ENCODE data around the gene STK24.

STK24 gene

DNA sequence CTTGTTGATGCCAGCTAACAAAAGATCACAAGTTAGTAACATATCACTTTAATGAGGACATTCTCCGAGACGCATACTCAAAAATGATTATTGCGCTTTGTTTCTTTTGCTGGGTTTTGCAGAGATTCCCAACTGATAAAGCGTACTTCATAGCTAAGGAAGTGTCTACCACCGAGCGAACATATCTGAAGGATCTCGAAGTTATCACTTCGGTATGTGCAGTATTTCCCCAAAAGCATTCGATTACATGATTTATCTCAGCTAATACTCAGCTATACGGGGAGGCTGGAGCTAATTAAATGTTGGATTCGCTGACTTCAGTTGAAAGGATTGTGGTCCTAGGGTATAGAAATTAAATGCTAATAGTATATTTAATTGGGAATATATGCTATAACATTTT is 166.3 kb downstream of the STK24 start:
- peak; percentile 75 to 76 for DNase-seq (ENCODE audit: low read depth in 2 of 2)

DNA sequence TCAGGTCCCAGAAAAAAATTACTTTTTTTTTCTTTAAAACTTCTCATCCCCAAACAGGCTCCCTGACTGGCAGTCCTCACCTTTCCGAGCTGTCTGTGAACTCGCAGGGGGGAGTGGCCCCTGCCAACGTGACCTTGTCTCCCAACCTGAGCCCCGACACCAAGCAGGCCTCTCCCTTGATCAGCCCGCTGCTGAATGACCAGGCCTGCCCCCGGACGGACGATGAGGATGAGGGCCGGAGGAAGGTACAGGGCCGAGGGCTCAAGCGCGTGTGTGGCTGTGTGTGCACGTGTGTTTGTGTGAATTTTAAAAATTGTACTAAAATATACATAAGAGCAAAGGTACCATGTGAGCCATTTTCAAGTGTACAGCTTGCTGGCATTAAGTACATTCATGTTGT is 167.6 kb downstream of the STK24 start:
- no peak for DNase-seq (ENCODE audit: low read depth in 2 of 2)

DNA sequence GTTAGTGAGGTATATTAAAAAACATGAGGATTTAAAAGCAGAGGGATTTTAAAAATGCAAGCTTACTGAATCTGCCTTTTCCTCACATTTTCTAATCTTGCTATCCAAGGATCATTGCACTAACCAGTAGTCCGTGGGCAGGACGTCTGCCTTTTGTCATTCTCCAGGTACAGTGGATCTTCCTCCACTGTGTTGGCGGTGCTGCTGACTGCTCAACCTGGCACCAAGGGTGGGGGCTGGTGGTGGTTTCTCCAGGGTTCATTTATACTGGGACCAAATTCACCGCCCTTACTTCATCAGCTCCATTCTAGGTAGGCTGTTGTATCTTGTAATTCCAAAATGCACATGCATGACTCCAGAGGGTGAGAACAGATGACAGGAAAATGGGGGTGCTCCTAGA is 169.3 kb downstream of the STK24 start:
- DNase-seq (ENCODE audit: low read depth in 2 of 2), result no peak

- DNase-seq (ENCODE audit: low read depth in 2 of 2), result no peak
Measured at GRCh38 chr13:98406971-98407370, 169.9 kb downstream of the STK24 start.

GRCh38 chr13:98406427-98406826 is 170.5 kb downstream of the STK24 start:
- DNase-seq (ENCODE audit: low read depth in 2 of 2), result no peak

GRCh38 chr13:98405690-98406344 is 171.1 kb downstream of the STK24 start:
- DNase-seq (ENCODE audit: low read depth in 2 of 2), result no peak

GRCh38 chr13:98405107-98405571 is 171.8 kb downstream of the STK24 start:
- peak in 1 of 2 experiments; percentile 52 for DNase-seq (ENCODE audit: low read depth in 2 of 2)

DNA sequence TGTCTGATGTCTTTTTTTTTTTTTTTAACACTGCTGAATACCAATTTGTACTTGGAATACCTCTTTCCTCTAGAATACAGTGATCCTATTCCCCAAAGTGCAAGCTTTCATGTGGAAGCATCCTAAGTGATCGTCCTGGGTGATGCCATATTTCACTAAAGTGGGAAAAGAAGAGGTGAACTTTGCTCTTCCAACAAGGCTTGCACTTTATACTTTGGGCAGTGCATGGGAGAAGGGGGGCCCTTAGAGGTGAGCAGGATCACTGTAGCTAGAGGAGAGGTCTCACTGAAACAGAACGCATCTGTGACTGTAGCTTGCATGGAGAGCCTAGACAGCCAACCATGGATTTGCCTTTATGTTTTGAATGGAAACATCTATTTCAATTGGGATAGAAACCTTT is 173.8 kb downstream of the STK24 start:
- no peak for DNase-seq (ENCODE audit: low read depth in 2 of 2)

DNA sequence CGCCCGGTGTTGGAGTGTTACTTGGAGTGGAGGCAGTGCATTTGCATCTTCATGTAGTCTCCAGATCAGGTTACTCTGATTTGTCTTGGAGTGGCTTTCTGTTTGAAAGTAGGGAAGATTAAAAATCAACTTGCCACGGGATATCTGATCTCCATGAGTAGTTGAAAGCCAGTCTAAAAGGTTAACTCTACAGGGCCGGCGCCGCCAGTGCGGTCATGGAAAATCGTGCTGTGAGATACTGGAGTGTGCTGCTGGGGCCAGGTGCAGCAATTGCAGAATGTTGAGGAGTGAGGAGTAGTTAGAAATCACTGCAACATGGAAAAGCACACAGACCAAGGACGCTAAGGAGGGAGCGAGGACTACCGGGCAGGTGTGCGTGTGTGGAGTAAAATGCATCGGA is 175.0 kb downstream of the STK24 start:
- DNase-seq (ENCODE audit: low read depth in 2 of 2), result no peak

GRCh38 chr13:98399756-98400155 is 177.2 kb downstream of the STK24 start:
- peak; percentile 90 for DNase-seq (ENCODE audit: low read depth in 2 of 2)

GRCh38 chr13:98398581-98398980 is 178.3 kb downstream of the STK24 start:
- DNase-seq (ENCODE audit: low read depth in 2 of 2), result no peak

DNA sequence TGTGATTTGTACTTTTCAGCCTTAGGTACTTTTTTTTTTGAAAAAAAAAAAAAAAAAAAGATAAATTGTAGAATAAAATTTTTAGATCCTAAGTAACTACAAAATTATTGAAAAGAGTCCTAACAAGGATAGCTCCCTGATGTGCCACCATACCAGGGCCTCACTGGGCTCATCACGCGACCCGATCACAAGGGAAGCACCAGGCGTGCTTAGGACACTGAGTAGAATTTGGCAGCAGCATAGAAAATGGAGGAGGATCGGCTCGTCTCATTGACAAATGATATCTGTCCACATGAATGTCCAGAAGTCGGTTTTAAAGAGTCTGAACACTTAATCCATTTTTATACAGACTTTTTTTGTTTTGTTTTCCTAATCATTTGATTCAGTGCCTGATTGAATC is 179.0 kb downstream of the STK24 start:
- DNase-seq (ENCODE audit: low read depth in 2 of 2), result no peak

GRCh38 chr13:98397221-98397620 is 179.7 kb downstream of the STK24 start:
- DNase-seq (ENCODE audit: low read depth in 2 of 2), result no peak

DNA sequence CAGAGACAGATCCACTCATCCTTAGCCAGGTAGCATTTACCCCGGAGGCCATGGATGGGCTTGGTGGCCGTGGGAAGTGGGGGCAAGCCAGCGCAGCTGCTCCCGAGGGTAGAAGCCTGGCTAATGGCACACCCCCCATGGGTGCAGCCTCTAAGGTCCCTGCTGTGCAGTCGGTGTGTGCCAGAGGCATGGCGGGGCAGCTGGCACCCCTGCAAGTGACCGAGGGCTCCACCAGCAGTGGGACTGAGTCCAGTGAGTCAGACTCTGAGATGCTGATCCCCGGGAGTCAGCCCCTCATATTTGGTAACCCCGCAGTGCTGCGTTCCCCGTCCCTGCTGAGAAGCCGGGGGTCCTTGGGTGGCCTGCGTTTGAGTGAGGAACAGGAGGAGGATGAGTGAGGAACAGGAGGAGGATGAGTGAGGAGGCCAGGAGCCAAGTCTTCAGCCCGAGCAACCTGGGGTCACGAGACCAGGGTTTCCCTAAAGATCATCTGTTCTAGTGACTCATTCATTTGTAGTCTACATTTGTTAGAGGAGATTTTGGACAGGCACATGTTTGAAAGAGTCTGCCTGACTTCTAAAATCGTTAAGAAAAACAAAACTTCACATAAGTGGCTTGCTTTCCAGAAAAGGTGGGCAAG is 180.7 kb downstream of the STK24 start:
- DNase-seq (ENCODE audit: low read depth in 2 of 2), result no peak

Measured in fibroblast of skin of left quadriceps (primary cell).